ENCODE results near the gene CNNM1.

GRCh38 chr10:99410876-99411275 is 81.7 kb downstream of the CNNM1 start:
- TF ChIP-seq SP1 (IDR thresholded peaks at IDR 0.05) (no peak), LEF1 (IDR thresholded peaks at IDR 0.05; ENCODE audit: borderline replicate concordance) (no peak), L3MBTL2 (conservative IDR thresholded peaks at IDR 0.05) (no peak), PKNOX1 (IDR thresholded peaks at IDR 0.05) (no peak), HDGF (IDR thresholded peaks at IDR 0.05; ENCODE audit: borderline replicate concordance) (no peak), ARNT (IDR thresholded peaks at IDR 0.05) (no peak), CTBP1 (IDR thresholded peaks at IDR 0.05; ENCODE audit: borderline replicate concordance) (no peak), FOXK2 (IDR thresholded peaks at IDR 0.05) (no peak)

Measured in HEK293T (cell line).